Effector memory CD4-positive, alpha-beta T cell (primary cell): Measurements from ENCODE around the gene PEX19.

Source experiments
- DNase-seq, 3 donors: peaks; one replicate each; pipeline ENCODE4 v3.0.0-alpha.2; 2020
- H3K27ac ChIP-seq: 2 replicates; pipeline ENCODE4 v1.7.0; 2013; ENCODE audit warnings: mild to moderate bottlenecking, low read length, moderate library complexity; ENCODE audit not compliant: insufficient read depth, poor library complexity, severe bottlenecking
- H3K27me3 ChIP-seq: replicated peaks from 2 replicates; pipeline ENCODE4 v1.7.0; 2013; ENCODE audit warnings: mild to moderate bottlenecking, low read length; ENCODE audit not compliant: insufficient read depth, control insufficient read depth, poor library complexity, severe bottlenecking
- H3K36me3 ChIP-seq: 2 replicates; pipeline ENCODE4 v1.7.0; 2013; ENCODE audit warnings: mild to moderate bottlenecking, low read length, moderate library complexity; ENCODE audit not compliant: control insufficient read depth, insufficient read depth
- H3K4me1 ChIP-seq: 2 replicates; pipeline ENCODE4 v1.7.0; 2013; ENCODE audit warnings: low read length, mild to moderate bottlenecking; ENCODE audit not compliant: control insufficient read depth, insufficient read depth, poor library complexity, severe bottlenecking
- H3K4me3 ChIP-seq: 2 replicates; pipeline ENCODE4 v1.7.0; 2013; ENCODE audit warnings: low read length, low read depth, mild to moderate bottlenecking; ENCODE audit not compliant: insufficient read depth, poor library complexity, severe bottlenecking
- H3K9me3 ChIP-seq: 2 replicates; pipeline ENCODE4 v1.7.0; 2013; ENCODE audit warnings: mild to moderate bottlenecking, low read length, moderate library complexity; ENCODE audit not compliant: control insufficient read depth

Gene PEX19

DNA sequence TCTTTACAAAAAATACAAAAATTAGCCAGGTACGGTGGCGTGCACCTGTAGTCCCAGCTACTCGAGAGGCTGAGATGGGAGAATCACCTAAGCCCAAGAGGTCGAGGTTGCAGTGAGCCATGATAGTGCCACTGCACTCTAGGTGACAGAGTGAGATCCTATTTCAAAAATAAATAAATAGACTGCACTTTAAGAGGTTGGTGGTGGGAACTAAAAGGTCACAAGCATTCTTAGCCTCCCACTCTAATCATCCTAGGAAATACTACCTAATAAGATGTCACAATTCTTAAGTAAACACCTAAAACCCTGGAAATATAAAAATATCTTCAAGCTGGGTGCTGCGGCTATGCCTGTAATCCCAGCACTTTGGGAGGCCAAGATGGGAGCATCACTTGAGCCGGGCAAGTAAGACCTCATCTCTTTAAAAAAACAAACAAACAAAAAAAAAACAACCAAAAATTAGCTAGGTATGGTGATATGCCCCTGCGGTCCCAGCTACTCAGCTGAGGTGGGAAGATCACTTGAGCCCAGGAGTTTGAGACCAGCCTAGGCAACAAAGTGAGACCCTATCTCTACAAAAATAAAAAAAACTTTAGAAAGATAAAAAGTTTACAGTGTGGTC is 26.6 kb downstream of the PEX19 start:
- no peak overlapping the region for H3K27ac ChIP-seq
- no peak for DNase-seq
- H3K9me3 ChIP-seq, result no peaks in the 10 kb centered on the region
- H3K27me3 ChIP-seq, result no peaks in the 10 kb centered on the region
- H3K4me1 ChIP-seq, result peaks cover 17% of the 10 kb centered on the region
- H3K4me3 ChIP-seq, result no peak overlapping the region
- no peaks in the 10 kb centered on the region for H3K36me3 ChIP-seq

DNA sequence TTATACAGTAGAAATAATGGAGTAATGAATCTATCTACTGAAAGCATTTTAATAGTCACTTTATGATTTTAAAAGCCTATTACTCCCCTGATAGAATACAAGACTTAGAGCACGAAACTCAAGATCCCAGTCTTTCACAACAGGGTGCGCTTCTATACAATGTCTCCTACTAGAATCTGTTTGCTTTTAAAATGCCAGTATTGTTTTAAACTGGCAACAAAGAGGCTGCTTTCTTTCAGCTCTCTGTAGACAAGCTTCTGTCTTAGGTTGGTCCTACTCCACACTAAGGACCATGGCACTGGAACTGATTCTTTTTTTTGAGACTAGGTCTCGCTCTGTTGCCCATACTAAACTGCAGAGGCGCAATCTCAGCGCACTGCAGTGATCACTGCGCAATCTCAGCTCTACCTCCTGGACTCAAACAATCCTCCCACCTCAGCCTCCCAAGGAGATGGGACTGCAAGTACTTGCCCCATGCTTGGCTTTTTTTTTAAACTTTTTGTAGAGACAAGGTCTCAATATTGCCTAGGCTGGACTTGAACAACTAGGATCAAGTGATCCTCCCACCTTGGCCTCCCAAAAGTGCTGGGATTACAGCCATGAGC is 27.4 kb downstream of the PEX19 start:
- Histone ChIP-seq H3K27ac (no peak overlapping the region), H3K4me3 (no peak overlapping the region), H3K9me3 (no peaks in the 10 kb centered on the region), H3K27me3 (no peaks in the 10 kb centered on the region), H3K4me1 (peaks cover 17% of the 10 kb centered on the region), H3K36me3 (no peaks in the 10 kb centered on the region)
- no peak for DNase-seq

DNA sequence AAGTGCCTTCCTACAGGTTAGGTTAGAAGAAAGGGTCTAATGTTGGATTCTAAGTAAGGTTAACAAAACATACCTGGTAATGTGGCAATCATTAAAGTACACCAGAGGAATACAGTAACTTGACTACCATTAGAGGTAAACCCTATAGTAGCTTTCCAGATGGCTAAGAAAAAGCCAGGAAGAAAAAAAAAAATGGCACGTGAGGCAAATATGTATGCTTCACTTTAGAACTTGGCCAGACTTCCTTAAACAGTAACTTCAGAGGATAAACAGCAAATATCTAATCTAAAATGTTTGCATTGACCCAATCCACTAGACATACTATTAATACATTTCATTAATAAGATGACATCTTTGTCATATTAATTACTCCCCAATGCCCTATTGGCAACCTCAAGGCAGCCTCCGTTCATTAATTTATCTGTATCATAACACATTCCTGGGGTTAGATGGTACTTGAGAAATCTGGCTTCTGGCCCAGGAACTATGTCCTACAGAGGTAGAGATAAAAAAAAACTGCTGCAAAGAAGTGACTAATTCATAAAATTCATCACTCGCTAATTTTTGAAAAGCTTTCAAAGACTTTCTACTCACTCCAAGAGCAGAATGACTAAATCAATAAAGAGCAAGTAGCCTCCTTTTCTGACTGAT is 28.4 kb downstream of the PEX19 start:
- no peaks in the 10 kb centered on the region for H3K27me3 ChIP-seq
- no peak overlapping the region for H3K27ac ChIP-seq
- no peak for DNase-seq

GRCh38 chr1:160255781-160256300 is 29.1 kb downstream of the PEX19 start:
- Histone ChIP-seq H3K4me1 (peaks cover 13% of the 10 kb centered on the region), H3K9me3 (no peaks in the 10 kb centered on the region), H3K36me3 (no peaks in the 10 kb centered on the region), H3K4me3 (no peak overlapping the region), H3K27me3 (no peaks in the 10 kb centered on the region), H3K27ac (no peak overlapping the region)
- no peak for DNase-seq

More for the DNA sequence above, 28.4 kb downstream of the PEX19 start:
- Histone ChIP-seq H3K36me3 (no peaks in the 10 kb centered on the region), H3K9me3 (no peaks in the 10 kb centered on the region), H3K4me1 (peaks cover 17% of the 10 kb centered on the region), H3K4me3 (no peak overlapping the region)

DNA sequence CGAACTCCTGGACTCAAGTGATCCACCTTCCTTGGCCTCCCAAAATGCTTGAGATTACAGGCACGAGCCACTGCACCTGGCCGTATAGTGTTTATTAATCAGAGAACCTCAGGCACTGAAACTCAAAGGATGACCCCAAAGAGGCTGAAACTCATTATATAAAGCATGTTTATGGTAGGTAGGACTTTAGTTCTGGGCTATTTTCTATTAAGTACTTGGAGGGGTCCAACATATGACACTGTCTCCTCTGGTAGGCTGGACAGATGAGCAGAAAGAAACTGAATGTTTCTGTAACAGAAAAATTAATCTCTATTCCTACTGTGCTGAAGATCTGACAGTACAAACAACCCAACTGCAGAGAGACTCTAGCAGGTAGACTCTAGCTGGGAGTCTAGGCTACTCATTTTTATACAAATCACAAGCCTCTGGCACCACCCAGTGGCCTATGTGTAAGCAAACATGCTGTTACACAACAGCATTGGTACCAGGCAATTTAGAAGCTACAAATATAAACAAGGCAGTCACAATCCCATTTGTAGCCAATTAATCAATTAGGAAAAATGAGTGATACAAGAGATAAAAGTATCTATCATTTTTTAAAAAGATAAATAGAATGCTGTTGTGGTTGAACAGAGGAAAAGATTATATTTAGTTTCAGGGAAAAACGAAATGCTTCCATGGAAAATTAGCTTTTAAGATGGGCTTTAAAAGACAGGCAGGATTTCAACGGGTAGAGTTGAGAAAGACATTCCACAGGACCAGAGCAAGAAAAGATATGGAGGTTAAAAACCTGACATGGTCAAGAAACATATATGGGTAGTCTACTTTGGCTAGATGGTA is 33.0 kb downstream of the PEX19 start:
- Histone ChIP-seq H3K4me3 (no peak overlapping the region), H3K27ac (no peak overlapping the region), H3K36me3 (no peaks in the 10 kb centered on the region), H3K27me3 (no peaks in the 10 kb centered on the region), H3K9me3 (no peaks in the 10 kb centered on the region), H3K4me1 (peaks cover 3% of the 10 kb centered on the region)
- DNase-seq, result peak; percentile 16 to 47 (median 29)

- DNase-seq, result no peak
- no peak overlapping the region for H3K27ac ChIP-seq
- no peak overlapping the region for H3K4me3 ChIP-seq
- H3K4me1 ChIP-seq, result no peaks in the 10 kb centered on the region
- H3K36me3 ChIP-seq, result no peaks in the 10 kb centered on the region
- no peaks in the 10 kb centered on the region for H3K27me3 ChIP-seq
- H3K9me3 ChIP-seq, result no peaks in the 10 kb centered on the region
Measured at GRCh38 chr1:160251011-160251410, 33.9 kb downstream of the PEX19 start.

DNA sequence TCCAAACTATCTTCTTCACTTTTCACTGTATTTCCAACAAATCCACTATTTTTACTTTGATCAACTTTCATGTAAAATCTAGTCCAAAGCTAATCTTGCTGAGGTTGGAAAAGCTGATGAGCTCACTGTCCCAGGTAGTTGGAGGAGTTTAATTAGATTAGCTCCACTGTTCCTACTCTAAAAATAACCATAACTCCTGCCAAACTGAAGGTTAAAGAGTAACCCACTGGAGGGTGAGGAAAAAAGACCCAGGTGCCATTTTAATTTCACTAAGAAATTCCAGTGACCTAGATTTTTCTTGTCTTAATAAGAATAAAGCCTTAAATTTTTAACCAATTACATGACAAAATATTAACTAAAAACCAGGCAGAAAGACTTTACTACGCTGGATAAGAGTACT is 37.9 kb downstream of the PEX19 start:
- no peak overlapping the region for H3K27ac ChIP-seq
- H3K9me3 ChIP-seq, result no peaks in the 10 kb centered on the region
- H3K36me3 ChIP-seq, result peaks cover 14% of the 10 kb centered on the region
- no peak overlapping the region for H3K4me3 ChIP-seq
- no peak for DNase-seq
- H3K4me1 ChIP-seq, result no peaks in the 10 kb centered on the region
- no peaks in the 10 kb centered on the region for H3K27me3 ChIP-seq

DNA sequence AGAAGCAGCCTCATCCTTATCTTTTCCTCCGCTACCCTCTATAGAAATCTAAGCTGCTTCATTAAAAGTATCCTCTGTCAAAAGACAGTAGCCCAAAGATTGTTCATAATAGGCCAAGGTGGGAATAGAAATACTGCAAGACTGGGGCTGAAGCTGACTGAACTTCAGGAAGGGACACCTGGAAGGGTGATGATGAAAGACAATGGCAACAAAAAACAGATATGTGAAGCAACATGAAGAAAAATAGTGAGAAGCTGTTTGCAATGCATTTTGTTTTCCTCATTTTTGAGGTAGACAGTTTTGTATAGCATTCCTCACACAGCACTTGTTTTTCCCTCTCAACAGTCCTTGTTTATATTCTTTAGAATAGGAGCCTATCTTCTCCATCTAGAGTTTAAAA is 39.5 kb downstream of the PEX19 start:
- Histone ChIP-seq H3K4me1 (no peaks in the 10 kb centered on the region), H3K4me3 (no peak overlapping the region), H3K36me3 (peaks cover 14% of the 10 kb centered on the region), H3K27me3 (no peaks in the 10 kb centered on the region), H3K9me3 (no peaks in the 10 kb centered on the region), H3K27ac (no peak overlapping the region)
- no peak for DNase-seq

DNA sequence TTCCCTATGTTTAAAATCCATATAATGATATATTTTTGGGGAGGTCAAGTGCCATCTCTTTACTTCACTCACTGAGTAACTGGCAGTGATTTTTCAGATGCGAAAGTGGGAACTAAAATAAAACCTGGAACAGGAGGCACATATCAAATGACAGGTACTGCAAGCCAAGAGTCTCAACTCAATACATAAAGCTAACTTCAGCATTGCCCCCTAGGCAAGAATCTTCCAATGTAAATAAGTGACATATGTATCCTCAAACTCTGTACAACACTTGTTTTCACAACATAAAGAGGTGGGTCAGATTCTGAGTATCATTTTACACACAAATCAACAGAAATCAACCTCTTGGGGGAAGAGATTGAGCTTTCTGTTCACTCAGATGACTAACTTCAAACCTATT is 40.7 kb downstream of the PEX19 start:
- peaks cover 26% of the 10 kb centered on the region for H3K36me3 ChIP-seq
- no peak overlapping the region for H3K27ac ChIP-seq
- H3K4me1 ChIP-seq, result no peaks in the 10 kb centered on the region
- no peak for DNase-seq
- no peaks in the 10 kb centered on the region for H3K27me3 ChIP-seq
- H3K9me3 ChIP-seq, result no peaks in the 10 kb centered on the region
- H3K4me3 ChIP-seq, result no peak overlapping the region
